ENCODE data around the gene SMIM44.

The SMIM44 gene

DNA sequence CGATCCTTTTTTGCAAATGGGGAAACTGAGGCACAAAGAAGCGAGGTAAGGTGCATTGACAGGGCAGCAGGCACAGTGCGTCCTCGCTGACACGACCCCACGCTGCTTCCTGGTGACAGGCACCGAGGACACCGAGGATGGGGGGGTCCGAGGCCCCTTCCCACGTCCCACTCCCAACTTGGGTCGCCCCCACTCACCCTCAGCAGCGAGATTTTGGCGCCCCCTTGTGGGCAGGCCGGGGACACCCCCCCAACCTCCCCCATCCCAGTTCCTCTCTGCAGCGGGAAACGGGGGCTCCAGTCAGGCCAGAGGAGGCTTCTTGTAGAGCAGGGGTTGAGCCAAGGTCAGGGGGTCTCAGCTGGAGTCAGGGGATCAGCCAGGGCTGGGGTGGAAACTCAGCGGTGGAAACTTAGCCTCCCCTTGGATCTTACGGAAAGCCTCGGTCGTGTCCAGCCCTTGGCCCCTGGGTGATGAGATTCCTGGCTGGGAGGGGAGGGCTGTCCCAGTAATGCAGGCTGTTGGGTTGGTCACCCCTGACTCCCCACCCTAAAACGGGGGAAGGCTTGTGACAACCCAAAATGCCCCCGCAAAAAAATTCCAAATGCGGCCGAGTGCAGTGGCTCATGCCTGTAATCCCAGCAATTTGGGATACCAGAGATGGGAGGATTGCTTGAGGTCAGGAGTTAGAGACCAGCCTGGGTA, 11.1 kb downstream of the SMIM44 start:
- in situ Hi-C loops (cut with MboI; ENCODE audit: low pct_unique_long_range_greater_than_20kb, low sequenced_read_pairs, unreplicated experiment) = no loop called here
- TF ChIP-seq, protein P1, sequence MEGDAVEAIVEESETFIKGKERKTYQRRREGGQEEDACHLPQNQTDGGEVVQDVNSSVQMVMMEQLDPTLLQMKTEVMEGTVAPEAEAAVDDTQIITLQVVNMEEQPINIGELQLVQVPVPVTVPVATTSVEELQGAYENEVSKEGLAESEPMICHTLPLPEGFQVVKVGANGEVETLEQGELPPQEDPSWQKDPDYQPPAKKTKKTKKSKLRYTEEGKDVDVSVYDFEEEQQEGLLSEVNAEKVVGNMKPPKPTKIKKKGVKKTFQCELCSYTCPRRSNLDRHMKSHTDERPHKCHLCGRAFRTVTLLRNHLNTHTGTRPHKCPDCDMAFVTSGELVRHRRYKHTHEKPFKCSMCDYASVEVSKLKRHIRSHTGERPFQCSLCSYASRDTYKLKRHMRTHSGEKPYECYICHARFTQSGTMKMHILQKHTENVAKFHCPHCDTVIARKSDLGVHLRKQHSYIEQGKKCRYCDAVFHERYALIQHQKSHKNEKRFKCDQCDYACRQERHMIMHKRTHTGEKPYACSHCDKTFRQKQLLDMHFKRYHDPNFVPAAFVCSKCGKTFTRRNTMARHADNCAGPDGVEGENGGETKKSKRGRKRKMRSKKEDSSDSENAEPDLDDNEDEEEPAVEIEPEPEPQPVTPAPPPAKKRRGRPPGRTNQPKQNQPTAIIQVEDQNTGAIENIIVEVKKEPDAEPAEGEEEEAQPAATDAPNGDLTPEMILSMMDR (IDR thresholded peaks at IDR 0.05; ENCODE audit: extremely low read depth, insufficient read depth, missing control alignments) = peak; percentile 72
- DNase-seq (ENCODE audit: low spot score) = peak; percentile 62

DNA sequence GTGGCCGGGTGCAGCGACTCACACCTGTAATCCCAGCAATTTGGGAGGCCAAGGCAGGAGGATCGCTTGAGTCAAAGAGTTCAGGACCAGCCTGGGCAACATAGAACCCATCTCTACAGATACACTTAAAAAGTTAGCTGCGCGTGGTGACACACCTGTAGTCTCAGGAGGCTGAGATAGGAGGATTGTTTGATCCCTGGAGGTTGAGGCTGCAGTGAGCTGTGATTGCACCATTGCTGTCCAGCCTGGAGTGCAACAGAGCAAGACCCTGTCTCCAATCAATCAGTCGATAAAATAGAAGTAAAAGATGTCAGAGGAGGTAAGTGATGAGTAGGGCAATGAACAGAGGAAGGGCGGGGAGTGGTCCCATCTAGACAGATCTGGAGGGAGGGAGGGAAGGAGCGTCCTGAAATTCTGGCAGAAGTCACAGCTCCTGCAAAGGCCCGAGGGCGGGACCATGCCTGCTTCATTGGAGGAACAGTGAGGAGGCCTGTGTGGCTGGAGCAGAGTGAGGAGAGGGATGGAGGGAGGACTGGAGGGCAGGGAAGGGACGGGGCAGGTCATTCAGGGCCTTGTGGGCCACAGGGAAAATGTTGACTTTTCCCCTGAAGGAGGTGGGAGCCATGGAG, 12.6 kb downstream of the SMIM44 start:
- TF ChIP-seq, protein P1 (IDR thresholded peaks at IDR 0.05; ENCODE audit: extremely low read depth, insufficient read depth, missing control alignments) = no peak
- in situ Hi-C loops (cut with MboI; ENCODE audit: low pct_unique_long_range_greater_than_20kb, low sequenced_read_pairs, unreplicated experiment) = no loop called here
- no peak for DNase-seq (ENCODE audit: low spot score)

DNA sequence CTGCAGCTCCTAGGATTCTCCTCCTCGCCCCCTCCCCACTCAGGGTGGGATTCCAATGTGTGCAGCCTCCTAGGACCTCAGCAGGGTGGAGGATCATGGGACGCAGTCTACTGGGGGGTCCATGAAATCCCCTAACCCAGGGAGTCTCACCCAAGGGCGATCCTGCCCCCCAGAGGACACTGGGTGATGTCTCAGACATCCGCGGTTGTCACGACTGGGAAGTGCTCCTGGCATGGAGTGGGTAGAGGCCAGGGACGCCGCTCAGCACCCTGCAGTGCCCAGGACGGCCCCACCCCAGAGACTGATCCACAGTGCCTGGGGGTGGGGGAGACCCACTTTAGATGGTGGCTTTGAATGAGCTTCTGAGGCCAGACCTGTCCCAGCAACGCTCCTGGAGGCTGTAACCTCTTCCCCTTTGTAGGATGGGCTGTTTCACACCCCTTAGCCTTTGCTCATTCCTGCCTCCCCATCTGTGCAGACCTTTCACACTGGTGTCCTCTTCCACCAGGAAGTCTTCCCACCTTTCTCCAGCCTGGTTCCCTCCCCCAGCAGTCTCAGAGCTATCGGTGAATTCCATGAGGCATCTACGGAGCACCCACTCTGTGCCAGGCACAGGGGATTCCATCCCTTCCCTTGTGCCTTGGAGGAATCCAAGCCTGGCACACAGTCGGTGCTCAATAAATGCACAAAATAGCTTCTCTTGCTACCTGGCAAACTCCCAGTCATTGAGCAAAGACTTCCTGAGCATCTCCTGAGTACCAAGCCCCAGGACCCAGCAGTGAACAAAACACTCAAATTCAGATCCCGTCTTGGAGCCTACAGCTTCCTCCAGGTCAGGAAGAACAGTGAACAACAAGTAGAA, 13.4 kb downstream of the SMIM44 start:
- TF ChIP-seq, protein P1 (IDR thresholded peaks at IDR 0.05; ENCODE audit: extremely low read depth, insufficient read depth, missing control alignments) = no peak
- DNase-seq (ENCODE audit: low spot score) = no peak
- in situ Hi-C loops (cut with MboI; ENCODE audit: low pct_unique_long_range_greater_than_20kb, low sequenced_read_pairs, unreplicated experiment) = no loop called here

DNA sequence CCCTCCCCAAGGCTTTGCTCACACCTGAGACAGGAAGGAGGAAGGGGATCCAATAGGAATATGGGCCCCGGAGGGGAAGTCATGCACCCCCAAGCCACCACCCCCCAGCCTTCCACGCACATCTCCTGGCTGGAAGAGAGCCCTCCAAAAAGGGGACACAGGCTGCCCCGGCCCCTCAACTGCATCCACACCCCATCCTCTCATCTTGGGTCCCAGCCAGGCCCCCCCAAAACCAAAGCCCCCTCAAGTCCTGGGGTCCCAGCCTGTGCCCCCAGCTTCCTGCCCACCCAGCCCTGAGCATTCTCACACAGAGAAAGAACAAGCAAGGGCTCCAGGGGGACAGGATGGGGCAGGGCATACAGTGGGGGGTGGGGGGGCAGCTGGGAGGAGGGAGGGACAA, 15.0 kb downstream of the SMIM44 start:
- in situ Hi-C loops (cut with MboI; ENCODE audit: low pct_unique_long_range_greater_than_20kb, low sequenced_read_pairs, unreplicated experiment) = no loop called here
- DNase-seq (ENCODE audit: low spot score) = no peak
- TF ChIP-seq, protein P1 (IDR thresholded peaks at IDR 0.05; ENCODE audit: extremely low read depth, insufficient read depth, missing control alignments) = no peak

DNA sequence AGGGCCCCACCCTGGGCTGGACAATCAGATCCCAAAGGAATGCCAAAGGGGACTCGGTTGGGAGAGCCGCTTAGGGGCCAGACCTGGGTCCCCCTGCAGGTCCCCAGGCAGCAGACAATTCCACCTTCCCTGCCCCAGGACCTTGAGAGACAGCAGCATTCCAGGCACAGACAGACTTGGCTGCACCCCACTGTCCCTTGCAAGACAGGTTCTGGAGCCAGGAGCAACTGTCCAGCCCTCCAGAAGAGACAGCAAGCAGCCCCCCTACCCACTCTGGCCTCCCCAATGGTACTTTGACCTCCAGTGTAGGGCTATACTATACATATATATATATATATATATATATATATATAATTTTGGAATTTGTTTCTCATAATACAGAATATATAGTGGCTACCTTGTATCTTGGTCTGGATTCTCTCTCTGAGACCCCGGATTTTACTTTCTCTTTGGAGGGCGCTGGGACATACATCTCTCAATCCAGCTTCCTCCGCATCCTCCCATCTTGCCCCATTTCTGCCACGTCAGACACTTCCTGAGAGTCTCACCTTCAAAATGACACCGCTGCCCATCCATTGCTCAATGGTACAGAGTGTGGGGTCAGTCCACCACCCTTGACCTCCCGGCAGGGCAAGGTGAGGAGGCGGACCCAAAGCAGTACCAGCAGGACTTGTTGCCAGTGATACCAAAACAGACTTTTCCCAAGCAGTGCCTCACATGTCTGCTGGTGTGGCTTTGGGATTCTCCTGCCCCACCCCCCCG, 15.6 kb downstream of the SMIM44 start:
- TF ChIP-seq, protein P1 (IDR thresholded peaks at IDR 0.05; ENCODE audit: extremely low read depth, insufficient read depth, missing control alignments) = no peak
- in situ Hi-C loops (cut with MboI; ENCODE audit: low pct_unique_long_range_greater_than_20kb, low sequenced_read_pairs, unreplicated experiment) = no loop called here
- DNase-seq (ENCODE audit: low spot score) = no peak

DNA sequence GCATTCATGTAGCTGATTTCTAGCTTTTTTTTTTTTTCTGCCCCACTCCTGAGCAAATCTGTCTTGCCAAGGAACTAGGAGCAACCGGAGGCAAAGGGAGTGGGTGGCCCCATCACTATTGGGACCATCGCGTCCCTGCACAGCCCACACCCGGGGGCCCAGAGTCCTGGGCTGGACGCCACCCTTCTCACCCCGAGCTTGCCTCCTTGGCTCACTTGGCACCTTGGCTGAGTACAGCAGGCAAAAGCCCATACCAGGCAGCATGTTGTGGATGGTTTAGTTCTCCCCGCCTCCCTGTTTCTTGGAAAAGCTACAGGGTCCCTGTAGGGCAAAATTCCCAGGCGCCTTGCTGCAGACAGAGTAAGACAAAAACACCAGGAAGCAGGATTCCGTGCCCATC, 16.6 kb downstream of the SMIM44 start:
- in situ Hi-C loops (cut with MboI; ENCODE audit: low pct_unique_long_range_greater_than_20kb, low sequenced_read_pairs, unreplicated experiment) = no loop called here
- no peak for DNase-seq (ENCODE audit: low spot score)
- TF ChIP-seq, protein P1 (IDR thresholded peaks at IDR 0.05; ENCODE audit: extremely low read depth, insufficient read depth, missing control alignments) = no peak

All from GM13977 (cell line).